ENCODE data around the gene KLHL8.

- TF ChIP-seq POLR2AphosphoS5 (IDR thresholded peaks at IDR 0.05; ENCODE audit: insufficient read depth, low read depth, low read length) (no peak), EZH2 (IDR thresholded peaks at IDR 0.05; ENCODE audit: borderline replicate concordance, low read depth, low read length, severe bottlenecking) (no peak), POLR2A (IDR thresholded peaks at IDR 0.05; ENCODE audit: low read depth, low read length) (no peak), MYC (IDR thresholded peaks at IDR 0.05; ENCODE audit: low read depth, low read length) (no peak), GATA2 (IDR thresholded peaks at IDR 0.05; ENCODE audit: insufficient read depth, insufficient read length, low read depth, low read length) (no peak)
- TF ChIP-seq, protein P1, sequence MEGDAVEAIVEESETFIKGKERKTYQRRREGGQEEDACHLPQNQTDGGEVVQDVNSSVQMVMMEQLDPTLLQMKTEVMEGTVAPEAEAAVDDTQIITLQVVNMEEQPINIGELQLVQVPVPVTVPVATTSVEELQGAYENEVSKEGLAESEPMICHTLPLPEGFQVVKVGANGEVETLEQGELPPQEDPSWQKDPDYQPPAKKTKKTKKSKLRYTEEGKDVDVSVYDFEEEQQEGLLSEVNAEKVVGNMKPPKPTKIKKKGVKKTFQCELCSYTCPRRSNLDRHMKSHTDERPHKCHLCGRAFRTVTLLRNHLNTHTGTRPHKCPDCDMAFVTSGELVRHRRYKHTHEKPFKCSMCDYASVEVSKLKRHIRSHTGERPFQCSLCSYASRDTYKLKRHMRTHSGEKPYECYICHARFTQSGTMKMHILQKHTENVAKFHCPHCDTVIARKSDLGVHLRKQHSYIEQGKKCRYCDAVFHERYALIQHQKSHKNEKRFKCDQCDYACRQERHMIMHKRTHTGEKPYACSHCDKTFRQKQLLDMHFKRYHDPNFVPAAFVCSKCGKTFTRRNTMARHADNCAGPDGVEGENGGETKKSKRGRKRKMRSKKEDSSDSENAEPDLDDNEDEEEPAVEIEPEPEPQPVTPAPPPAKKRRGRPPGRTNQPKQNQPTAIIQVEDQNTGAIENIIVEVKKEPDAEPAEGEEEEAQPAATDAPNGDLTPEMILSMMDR (IDR thresholded peaks at IDR 0.05; ENCODE audit: extremely low read depth in 1 of 2, insufficient read depth in 1 of 2, low read depth in 1 of 2, low read length in 2 of 2), result no peak
Observed at GRCh38 chr4:87258677-87259076, 38.3 kb upstream of the KLHL8 start.
